NCI-H2171 (cell line): ENCODE data around the gene CDH4.

Source experiments
- DNase-seq: peaks from one replicate; lab custom pipeline; 2025; lab: John Stamatoyannopoulos, UW

The CDH4 gene

GRCh38 chr20:61536671-61537070 lies 284.6 kb downstream of the CDH4 start:
- no peak for DNase-seq

- no peak for DNase-seq
These were observed 285.4 kb downstream of the CDH4 start for GRCh38 chr20:61537239-61538182.

GRCh38 chr20:61538183-61538942 lies 286.3 kb downstream of the CDH4 start:
- no peak for DNase-seq

- no peak for DNase-seq
These were observed 286.8 kb downstream of the CDH4 start for GRCh38 chr20:61538943-61539265.

- DNase-seq: no peak
These were observed 287.8 kb downstream of the CDH4 start for GRCh38 chr20:61539706-61540360.

GRCh38 chr20:61541537-61541936 lies 289.5 kb downstream of the CDH4 start:
- no peak for DNase-seq

- DNase-seq: no peak
These were observed 291.0 kb downstream of the CDH4 start for GRCh38 chr20:61543086-61543485.

GRCh38 chr20:61543931-61544745 lies 292.1 kb downstream of the CDH4 start:
- DNase-seq: no peak

GRCh38 chr20:61544910-61545889 lies 293.1 kb downstream of the CDH4 start:
- no peak for DNase-seq

GRCh38 chr20:61546641-61547040 lies 294.6 kb downstream of the CDH4 start:
- no peak for DNase-seq

- DNase-seq: no peak
These were observed 296.0 kb downstream of the CDH4 start for GRCh38 chr20:61548069-61548468.

GRCh38 chr20:61549865-61550264 lies 297.8 kb downstream of the CDH4 start:
- no peak for DNase-seq

GRCh38 chr20:61551401-61551800 lies 299.3 kb downstream of the CDH4 start:
- no peak for DNase-seq

- DNase-seq: no peak
These were observed 302.6 kb downstream of the CDH4 start for GRCh38 chr20:61554617-61555016.

GRCh38 chr20:61555566-61555965 lies 303.5 kb downstream of the CDH4 start:
- no peak for DNase-seq

GRCh38 chr20:61556111-61556510 lies 304.1 kb downstream of the CDH4 start:
- DNase-seq: no peak

- no peak for DNase-seq
These were observed 304.6 kb downstream of the CDH4 start for GRCh38 chr20:61556673-61557072.

GRCh38 chr20:61557621-61558020 lies 305.6 kb downstream of the CDH4 start:
- no peak for DNase-seq

- DNase-seq: no peak
These were observed 306.7 kb downstream of the CDH4 start for GRCh38 chr20:61558726-61559125.

- no peak for DNase-seq
These were observed 307.8 kb downstream of the CDH4 start for GRCh38 chr20:61559706-61560315.
